Adrenal gland (tissue), 12 donors: ENCODE results near the gene TIPARP. TPM values are rescaled to one million over a fixed set of nuclear protein-coding genes. Genes with fewer than 3 reads are reported as not detected.
A peak's percentile ranks its signal among the peaks of the same experiment; 100 is the strongest.

ENCODE experiments used
- DNase-seq, 7 donors: peaks; one replicate each; pipeline ENCODE4 v3.0.0-alpha.2; 2019 to 2020
- H3K27ac ChIP-seq, 5 donors: fragments of 200-600 bp; sonication (generic) in 4 of 5; 1 replicate in 3 of 5; 2 replicates in 2 of 5; pipeline versions ENCODE4 v1.5.1 to v1.8.0; 2016 to 2020; ENCODE audit warnings: mild to moderate bottlenecking in 1 of 5
- H3K27me3 ChIP-seq: fragments of 200-600 bp; 2 replicates; pipeline ENCODE4 v1.8.0; 2021
- H3K36me3 ChIP-seq, 2 donors: fragments of 200-600 bp; replicated peaks in 1 of 2; 1 replicate in 1 of 2; 2 replicates in 1 of 2; pipeline versions ENCODE4 v1.5.1 to v1.8.0; 2018 to 2022
- H3K4me1 ChIP-seq, 2 donors: fragments of 200-600 bp; replicated peaks in 1 of 2; 1 replicate in 1 of 2; 2 replicates in 1 of 2; pipeline versions ENCODE4 v1.5.1 to v1.8.0; 2018 to 2021
- H3K4me3 ChIP-seq, 4 donors: fragments of 200-600 bp; sonication (generic) in 3 of 4; one replicate each; pipeline ENCODE4 v1.5.1; 2016 to 2018
- H3K9me3 ChIP-seq, 3 donors: fragments of 200-600 bp; sonication (generic) in 1 of 3; replicated peaks in 1 of 3; 1 replicate in 2 of 3; 2 replicates in 1 of 3; pipeline versions ENCODE4 v1.5.1 to v1.8.0; 2016 to 2021
- POLR2A ChIP-seq, 2 donors: fragments of 450-650 bp; IDR thresholded peaks; one replicate each; pipeline ENCODE4 v1.6.1; 2017; ENCODE audit warnings: antibody characterized with exemption in 2 of 2, mild to moderate bottlenecking in 2 of 2, moderate library complexity in 1 of 2
- WGBS, 4 donors: extraction: QIAGEN DNeasy Blood & Tissue Kit in 2 of 4; methylation state at CpG; one replicate each; pipeline versions ENCODE4 v1.1.5 to v1.1.7; 2013 to 2017; 5-methylcytosine and 5-hydroxymethylcytosine counted together
- intact Hi-C, 2 donors: fragments of 100-400 bp; cut with DNase I; formaldehyde crosslinking; loops; one replicate each; pipeline versions ENCODE4 v1.14.1 to v1.15.0; 2022 to 2023
- polyA plus RNA-seq, 3 donors: library from polyadenylated mRNA; stranded (reverse); fragments of 200-250 nt in 2 of 3; fragments of 350-450 nt in 1 of 3; fragmentation: Illumina TruSeq in 1 of 3; extraction: RNeasy Lipid Tissue Mini Kit (QIAGEN cat#74804) in 1 of 3; gene quantifications; one replicate each; pipeline ENCODE4 v1.2.3, GENCODE V29; 2013 to 2014
- total RNA-seq, 9 donors: library from RNA; depleted of rRNA in 4 of 9; stranded (reverse); fragments of >200 nt in 4 of 9; fragments of 120-200 nt in 1 of 9; fragmentation: NEBNext Ultra II Directional in 1 of 9; extraction: Animal tissue kit (Norgen Biotek cat#: 25700) in 1 of 9; gene quantifications; one replicate each; pipeline versions ENCODE4 v1.1.0 to v1.2.4, GENCODE V29; 2013 to 2023
- TF ChIP-seq, protein P1 (sequence below), 6 experiments: fragments of 450-650 bp in 4 of 6; fragments of 200-600 bp in 2 of 6; sonication (generic) in 1 of 6; IDR thresholded peaks; 1 replicate in 5 of 6; 2 replicates in 1 of 6; pipeline versions ENCODE4 v1.5.1 to v1.8.0; 2016 to 2021; ENCODE audit warnings: antibody characterized with exemption in 6 of 6, mild to moderate bottlenecking in 2 of 6, moderate library complexity in 1 of 6
- donor health status: healthy with polysubstance abuse.
- donor health status: Bipolar disorder and iron deficiency.
- donor health status: DM: yes; HTN: yes; CAD: no.
- donor health status: DM: no; HTN: no; CAD: no.
- donor health status: DM: no; HTN: no; CAD: no.
- donor health status: DM: yes; HTN: yes; CAD: no.

The TIPARP gene
- total and polyA plus RNA-seq, 12 donors = 9.5 to 75.5 (median 18.2) TPM

DNA sequence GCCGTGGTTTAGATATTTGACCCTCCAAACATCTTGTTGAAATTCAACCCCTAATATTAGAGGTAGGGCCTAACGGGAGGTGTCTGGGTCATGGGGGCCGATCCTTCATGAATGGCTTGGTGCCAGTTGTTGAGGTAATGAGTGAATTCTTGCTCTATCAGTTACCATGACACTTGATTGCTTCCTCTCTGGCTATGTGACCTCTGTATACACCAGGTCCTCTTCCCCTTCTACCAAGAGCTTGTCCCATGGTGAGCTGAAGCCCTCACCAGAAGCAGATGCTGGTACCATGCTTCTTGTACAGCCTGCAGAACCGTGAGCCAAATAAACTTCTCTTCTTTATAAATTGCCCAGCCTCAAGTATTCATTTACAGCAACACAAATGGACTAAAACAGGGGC, 41.8 kb upstream of the TIPARP start:
- Histone ChIP-seq H3K36me3 (no peaks in the 10 kb centered on the region), H3K9me3 (no peaks in the 10 kb centered on the region), H3K27ac (no peak overlapping the region), H3K27me3 (no peaks in the 10 kb centered on the region), H3K4me3 (no peak overlapping the region), H3K4me1 (no peaks in the 10 kb centered on the region)
- TF ChIP-seq, protein P1, sequence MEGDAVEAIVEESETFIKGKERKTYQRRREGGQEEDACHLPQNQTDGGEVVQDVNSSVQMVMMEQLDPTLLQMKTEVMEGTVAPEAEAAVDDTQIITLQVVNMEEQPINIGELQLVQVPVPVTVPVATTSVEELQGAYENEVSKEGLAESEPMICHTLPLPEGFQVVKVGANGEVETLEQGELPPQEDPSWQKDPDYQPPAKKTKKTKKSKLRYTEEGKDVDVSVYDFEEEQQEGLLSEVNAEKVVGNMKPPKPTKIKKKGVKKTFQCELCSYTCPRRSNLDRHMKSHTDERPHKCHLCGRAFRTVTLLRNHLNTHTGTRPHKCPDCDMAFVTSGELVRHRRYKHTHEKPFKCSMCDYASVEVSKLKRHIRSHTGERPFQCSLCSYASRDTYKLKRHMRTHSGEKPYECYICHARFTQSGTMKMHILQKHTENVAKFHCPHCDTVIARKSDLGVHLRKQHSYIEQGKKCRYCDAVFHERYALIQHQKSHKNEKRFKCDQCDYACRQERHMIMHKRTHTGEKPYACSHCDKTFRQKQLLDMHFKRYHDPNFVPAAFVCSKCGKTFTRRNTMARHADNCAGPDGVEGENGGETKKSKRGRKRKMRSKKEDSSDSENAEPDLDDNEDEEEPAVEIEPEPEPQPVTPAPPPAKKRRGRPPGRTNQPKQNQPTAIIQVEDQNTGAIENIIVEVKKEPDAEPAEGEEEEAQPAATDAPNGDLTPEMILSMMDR (IDR thresholded peaks at IDR 0.05) = no peak
- no peak for TF ChIP-seq POLR2A (IDR thresholded peaks at IDR 0.05)
- DNase-seq = no peak
- intact Hi-C loops = no loop called here
- 91 to 98% (median 95%) methylated on average over 4 of the region's 4 CpGs for WGBS, 4 donors

DNA sequence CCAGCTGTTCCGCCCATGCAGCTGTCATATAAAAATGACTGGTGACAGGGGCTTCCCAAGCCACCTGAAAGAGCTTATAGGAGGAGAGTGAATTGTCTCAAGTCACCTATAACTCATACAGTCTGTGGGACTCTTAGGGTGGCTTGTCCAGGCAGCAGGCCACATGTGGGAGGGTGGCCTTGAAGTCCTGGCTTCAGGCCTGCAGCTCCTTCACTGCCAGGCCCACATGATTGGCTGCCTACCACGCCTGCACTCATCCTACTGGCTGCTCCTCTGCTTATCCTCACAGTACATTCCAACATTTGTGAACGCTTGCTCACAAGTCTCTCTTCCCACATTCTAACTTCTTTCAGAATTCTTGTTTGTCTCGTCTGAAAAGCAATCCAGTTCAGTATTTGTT, 41.1 kb upstream of the TIPARP start:
- Histone ChIP-seq H3K4me3 (no peak overlapping the region), H3K9me3 (no peaks in the 10 kb centered on the region), H3K27me3 (no peaks in the 10 kb centered on the region), H3K36me3 (no peaks in the 10 kb centered on the region), H3K4me1 (no peaks in the 10 kb centered on the region), H3K27ac (peak overlapping the region in 2 of 5 donors; percentile 40 to 50)
- peak; percentile 45 to 87 (median 83) for DNase-seq
- 43 to 52% (median 50%) methylated on average over 4 of the region's 4 CpGs for WGBS, 4 donors
- TF ChIP-seq, protein P1 (IDR thresholded peaks at IDR 0.05) = no peak
- peak in 1 of 2 donors; percentile 27 for TF ChIP-seq POLR2A (IDR thresholded peaks at IDR 0.05)
- intact Hi-C loops = no loop called here

GRCh38 chr3:156635034-156635433, 39.4 kb upstream of the TIPARP start:
- H3K4me3 ChIP-seq = no peak overlapping the region
- no peak for DNase-seq
- intact Hi-C loops = no loop called here
- H3K27me3 ChIP-seq = no peaks in the 10 kb centered on the region
- H3K27ac ChIP-seq = no peak overlapping the region
- WGBS, 4 donors = 91 to 93% (median 92%) methylated on average over 3 of the region's 3 CpGs
- H3K4me1 ChIP-seq = no peaks in the 10 kb centered on the region
- TF ChIP-seq, protein P1 (IDR thresholded peaks at IDR 0.05) = no peak
- no peak for TF ChIP-seq POLR2A (IDR thresholded peaks at IDR 0.05)
- H3K36me3 ChIP-seq = no peaks in the 10 kb centered on the region
- H3K9me3 ChIP-seq = no peaks in the 10 kb centered on the region

DNA sequence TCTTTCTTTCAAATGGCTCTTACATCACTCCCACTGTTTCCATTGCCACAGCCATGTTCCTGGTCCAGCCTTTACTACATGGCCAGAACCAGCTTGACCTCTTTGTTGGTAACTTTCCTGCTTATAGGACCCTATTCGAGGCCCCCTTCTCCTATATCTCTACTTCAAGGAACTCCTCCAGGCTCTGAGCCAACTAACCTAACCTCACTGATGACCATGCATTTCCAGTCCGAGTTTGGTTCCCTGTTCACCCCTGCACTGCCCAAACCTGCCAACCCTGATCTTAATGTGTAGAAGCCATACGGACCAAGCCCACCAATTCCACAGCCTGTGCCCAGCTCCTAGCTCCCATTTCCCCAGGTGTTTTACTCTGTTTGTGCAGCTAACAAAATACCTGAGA, 38.4 kb upstream of the TIPARP start:
- no peaks in the 10 kb centered on the region for H3K9me3 ChIP-seq
- no peak for DNase-seq
- intact Hi-C loops = no loop called here
- H3K4me3 ChIP-seq = no peak overlapping the region
- no peaks in the 10 kb centered on the region for H3K4me1 ChIP-seq
- H3K36me3 ChIP-seq = no peaks in the 10 kb centered on the region
- WGBS, 4 donors = 57 to 71% (median 62%) methylated on average over 3 of the region's 3 CpGs
- H3K27me3 ChIP-seq = no peaks in the 10 kb centered on the region
- TF ChIP-seq POLR2A (IDR thresholded peaks at IDR 0.05) = no peak
- TF ChIP-seq, protein P1 (IDR thresholded peaks at IDR 0.05) = no peak
- H3K27ac ChIP-seq = no peak overlapping the region
